Mammary epithelial cell (primary cell): ENCODE data around the gene PLEKHG4B.

ENCODE experiments used
- EZH2 ChIP-seq: IDR thresholded peaks from 2 replicates; pipeline ENCODE4 v1.6.1; 2012; ENCODE audit warnings: low read length, inconsistent platforms, borderline replicate concordance
- TF ChIP-seq, protein P1 (sequence below), 2 donors: IDR thresholded peaks in 1 of 2; conservative IDR thresholded peaks in 1 of 2; 2 replicates each; pipeline ENCODE4 v1.5.1; 2011 to 2012; ENCODE audit warnings: inconsistent platforms in 2 of 2, low read length in 2 of 2, mild to moderate bottlenecking in 2 of 2, control low read depth in 1 of 2, low read depth in 1 of 2; ENCODE audit not compliant: insufficient read depth in 1 of 2; ENCODE audit errors: extremely low read depth in 1 of 2

DNA sequence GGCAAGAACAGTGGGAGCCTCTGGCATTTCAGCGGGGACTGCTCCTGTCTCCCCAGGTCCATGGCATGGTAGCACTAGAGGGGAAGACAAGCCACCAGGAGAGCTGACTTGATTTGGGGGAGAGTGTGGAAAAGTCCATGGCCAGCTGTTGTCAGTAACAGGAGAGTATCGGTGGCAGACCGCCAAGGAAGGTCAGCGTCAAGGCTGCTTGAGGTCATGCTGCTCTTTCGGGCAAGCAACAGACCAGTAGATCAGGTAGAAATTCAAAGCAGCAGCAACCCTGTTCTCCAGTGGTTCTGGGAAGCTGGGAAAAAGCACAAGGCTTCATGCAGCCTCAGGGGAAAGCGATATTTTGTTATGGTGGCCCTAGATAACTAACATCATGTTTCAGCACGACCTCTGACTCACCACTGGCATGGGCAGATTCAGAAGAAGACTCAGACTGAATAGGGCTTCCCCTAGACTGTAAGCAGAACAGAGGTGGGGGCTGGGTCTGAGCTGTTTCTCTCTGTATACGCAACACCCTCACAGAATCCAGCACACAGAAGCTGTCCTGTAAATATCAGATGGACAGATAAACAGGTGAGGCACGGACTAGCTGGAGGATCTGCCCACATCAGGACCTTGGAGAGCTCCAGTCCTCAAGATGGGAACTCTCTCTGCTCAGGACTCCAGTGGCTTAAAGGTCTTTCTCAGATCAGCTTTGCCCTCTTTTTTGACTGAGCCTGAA, 35.2 kb upstream of the PLEKHG4B start:
- TF ChIP-seq, protein P1, sequence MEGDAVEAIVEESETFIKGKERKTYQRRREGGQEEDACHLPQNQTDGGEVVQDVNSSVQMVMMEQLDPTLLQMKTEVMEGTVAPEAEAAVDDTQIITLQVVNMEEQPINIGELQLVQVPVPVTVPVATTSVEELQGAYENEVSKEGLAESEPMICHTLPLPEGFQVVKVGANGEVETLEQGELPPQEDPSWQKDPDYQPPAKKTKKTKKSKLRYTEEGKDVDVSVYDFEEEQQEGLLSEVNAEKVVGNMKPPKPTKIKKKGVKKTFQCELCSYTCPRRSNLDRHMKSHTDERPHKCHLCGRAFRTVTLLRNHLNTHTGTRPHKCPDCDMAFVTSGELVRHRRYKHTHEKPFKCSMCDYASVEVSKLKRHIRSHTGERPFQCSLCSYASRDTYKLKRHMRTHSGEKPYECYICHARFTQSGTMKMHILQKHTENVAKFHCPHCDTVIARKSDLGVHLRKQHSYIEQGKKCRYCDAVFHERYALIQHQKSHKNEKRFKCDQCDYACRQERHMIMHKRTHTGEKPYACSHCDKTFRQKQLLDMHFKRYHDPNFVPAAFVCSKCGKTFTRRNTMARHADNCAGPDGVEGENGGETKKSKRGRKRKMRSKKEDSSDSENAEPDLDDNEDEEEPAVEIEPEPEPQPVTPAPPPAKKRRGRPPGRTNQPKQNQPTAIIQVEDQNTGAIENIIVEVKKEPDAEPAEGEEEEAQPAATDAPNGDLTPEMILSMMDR (conservative IDR thresholded peaks at IDR 0.05 in 1 of 2, IDR thresholded peaks at IDR 0.05 in 1 of 2; ENCODE audit: extremely low read depth in 1 of 2, insufficient read depth in 1 of 2, low read depth in 1 of 2, low read length in 2 of 2), result no peak
- TF ChIP-seq EZH2, result no peak
